ENCODE results near the gene NBPF14.
"Not testable (repeated sequence)": the region's sequence is repeated elsewhere in the genome, so short reads cannot be mapped to it uniquely, and the experiment has no call there.

Gene NBPF14, protein sequence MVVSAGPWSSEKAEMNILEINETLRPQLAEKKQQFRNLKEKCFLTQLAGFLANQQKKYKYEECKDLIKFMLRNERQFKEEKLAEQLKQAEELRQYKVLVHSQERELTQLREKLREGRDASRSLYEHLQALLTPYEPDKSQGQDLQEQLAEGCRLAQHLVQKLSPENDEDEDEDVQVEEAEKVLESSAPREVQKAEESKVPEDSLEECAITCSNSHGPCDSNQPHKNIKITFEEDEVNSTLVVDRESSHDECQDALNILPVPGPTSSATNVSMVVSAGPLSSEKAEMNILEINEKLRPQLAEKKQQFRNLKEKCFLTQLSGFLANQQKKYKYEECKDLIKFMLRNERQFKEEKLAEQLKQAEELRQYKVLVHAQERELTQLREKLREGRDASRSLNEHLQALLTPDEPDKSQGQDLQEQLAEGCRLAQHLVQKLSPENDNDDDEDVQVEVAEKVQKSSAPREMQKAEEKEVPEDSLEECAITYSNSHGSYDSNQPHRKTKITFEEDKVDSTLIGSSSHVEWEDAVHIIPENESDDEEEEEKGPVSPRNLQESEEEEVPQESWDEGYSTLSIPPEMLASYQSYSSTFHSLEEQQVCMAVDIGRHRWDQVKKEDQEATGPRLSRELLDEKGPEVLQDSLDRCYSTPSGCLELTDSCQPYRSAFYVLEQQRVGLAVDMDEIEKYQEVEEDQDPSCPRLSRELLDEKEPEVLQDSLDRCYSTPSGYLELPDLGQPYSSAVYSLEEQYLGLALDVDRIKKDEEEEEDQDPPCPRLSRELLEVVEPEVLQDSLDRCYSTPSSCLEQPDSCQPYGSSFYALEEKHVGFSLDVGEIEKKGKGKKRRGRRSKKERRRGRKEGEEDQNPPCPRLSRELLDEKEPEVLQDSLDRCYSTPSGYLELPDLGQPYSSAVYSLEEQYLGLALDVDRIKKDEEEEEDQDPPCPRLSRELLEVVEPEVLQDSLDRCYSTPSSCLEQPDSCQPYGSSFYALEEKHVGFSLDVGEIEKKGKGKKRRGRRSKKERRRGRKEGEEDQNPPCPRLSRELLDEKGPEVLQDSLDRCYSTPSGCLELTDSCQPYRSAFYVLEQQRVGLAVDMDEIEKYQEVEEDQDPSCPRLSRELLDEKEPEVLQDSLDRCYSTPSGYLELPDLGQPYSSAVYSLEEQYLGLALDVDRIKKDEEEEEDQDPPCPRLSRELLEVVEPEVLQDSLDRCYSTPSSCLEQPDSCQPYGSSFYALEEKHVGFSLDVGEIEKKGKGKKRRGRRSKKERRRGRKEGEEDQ (N-terminal part only)

DNA sequence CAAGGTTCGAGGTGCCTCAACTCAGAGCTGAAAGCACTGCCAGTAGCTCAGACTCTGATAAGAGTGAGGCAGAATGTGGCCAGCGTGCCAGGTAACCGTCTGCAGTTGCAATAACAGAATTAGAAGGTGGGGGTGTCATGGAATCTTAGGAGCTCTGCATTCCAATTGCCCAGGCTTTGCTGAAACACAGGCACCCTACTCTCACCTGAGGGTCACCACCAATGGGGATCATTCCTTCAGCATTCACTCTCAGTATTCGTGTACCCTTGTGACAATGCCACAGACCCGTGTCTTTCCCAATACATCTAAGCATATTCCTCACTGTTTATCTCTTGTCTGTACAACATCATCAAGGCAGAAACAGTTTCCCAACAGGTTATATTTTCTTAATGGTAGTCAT lies at the start of gene NBPF14:
TSS of gene NBPF14 (minus strand) at position 101 of the 400 bp plus-strand sequence. CDS start 294 bp downstream, outside the sequence.
- TF ChIP-seq, protein P1, sequence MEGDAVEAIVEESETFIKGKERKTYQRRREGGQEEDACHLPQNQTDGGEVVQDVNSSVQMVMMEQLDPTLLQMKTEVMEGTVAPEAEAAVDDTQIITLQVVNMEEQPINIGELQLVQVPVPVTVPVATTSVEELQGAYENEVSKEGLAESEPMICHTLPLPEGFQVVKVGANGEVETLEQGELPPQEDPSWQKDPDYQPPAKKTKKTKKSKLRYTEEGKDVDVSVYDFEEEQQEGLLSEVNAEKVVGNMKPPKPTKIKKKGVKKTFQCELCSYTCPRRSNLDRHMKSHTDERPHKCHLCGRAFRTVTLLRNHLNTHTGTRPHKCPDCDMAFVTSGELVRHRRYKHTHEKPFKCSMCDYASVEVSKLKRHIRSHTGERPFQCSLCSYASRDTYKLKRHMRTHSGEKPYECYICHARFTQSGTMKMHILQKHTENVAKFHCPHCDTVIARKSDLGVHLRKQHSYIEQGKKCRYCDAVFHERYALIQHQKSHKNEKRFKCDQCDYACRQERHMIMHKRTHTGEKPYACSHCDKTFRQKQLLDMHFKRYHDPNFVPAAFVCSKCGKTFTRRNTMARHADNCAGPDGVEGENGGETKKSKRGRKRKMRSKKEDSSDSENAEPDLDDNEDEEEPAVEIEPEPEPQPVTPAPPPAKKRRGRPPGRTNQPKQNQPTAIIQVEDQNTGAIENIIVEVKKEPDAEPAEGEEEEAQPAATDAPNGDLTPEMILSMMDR (IDR thresholded peaks at IDR 0.05) = not testable (repeated sequence)

DNA sequence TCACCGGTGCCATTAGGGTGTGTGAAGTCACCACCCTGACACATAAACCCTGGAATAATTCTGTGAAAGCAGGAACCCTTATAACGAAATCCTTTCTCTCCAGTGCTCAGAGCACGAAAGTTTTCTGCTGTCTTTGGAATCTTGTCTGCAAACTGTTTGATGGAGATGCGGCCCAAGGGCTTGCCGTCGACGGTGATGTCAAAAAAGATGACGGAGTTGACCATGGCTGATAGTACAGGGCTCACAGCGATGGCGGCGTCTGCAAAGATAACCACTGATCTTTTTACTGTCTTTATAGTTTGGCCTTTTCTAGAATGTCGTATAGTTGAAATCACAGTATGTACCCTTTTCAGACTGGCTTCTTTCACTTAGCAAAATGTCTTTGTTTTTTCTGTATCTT lies 112.8 kb downstream of the NBPF14 start, which contains the start of gene PPIAL4G:
TSS of gene PPIAL4G (minus strand) at position 274 of the 400 bp plus-strand sequence. CDS start at position 224, 50 bp downstream.
- TF ChIP-seq, protein P1 (IDR thresholded peaks at IDR 0.05) = not testable (repeated sequence)
